Activated naive CD8-positive, alpha-beta T cell treated with anti-CD3 and anti-CD28 coated beads, Interleukin-2, amount 50 U/mL, for 24 hours (primary cell): ENCODE results near the gene IL1RAPL1.

Source experiments
- ATAC-seq: fragments of 150-1000 bp; cut with Tn5 transposase; one replicate; pipeline ENCODE4 v1.10.0; 2021
- DNase-seq: peaks from one replicate; pipeline ENCODE4 v3.0.0; 2021
- H3K27ac Mint-ChIP-seq: one replicate; pipeline ENCODE4 v1.8.0; 2021; ENCODE audit warnings: mild to moderate bottlenecking, mixed read lengths
- H3K27me3 Mint-ChIP-seq: one replicate; pipeline ENCODE4 v1.8.0; 2021; ENCODE audit warnings: mixed read lengths
- H3K36me3 Mint-ChIP-seq: one replicate; pipeline ENCODE4 v1.8.0; 2021; ENCODE audit warnings: low read depth, mixed read lengths
- H3K4me1 Mint-ChIP-seq: one replicate; pipeline ENCODE4 v1.8.0; 2021; ENCODE audit warnings: mixed read lengths
- H3K4me3 Mint-ChIP-seq: one replicate; pipeline ENCODE4 v1.8.0; 2021; ENCODE audit warnings: mild to moderate bottlenecking, moderate library complexity, mixed read lengths
- H3K9me3 Mint-ChIP-seq: one replicate; pipeline ENCODE4 v1.8.0; 2021; ENCODE audit warnings: mixed read lengths

Gene IL1RAPL1

DNA sequence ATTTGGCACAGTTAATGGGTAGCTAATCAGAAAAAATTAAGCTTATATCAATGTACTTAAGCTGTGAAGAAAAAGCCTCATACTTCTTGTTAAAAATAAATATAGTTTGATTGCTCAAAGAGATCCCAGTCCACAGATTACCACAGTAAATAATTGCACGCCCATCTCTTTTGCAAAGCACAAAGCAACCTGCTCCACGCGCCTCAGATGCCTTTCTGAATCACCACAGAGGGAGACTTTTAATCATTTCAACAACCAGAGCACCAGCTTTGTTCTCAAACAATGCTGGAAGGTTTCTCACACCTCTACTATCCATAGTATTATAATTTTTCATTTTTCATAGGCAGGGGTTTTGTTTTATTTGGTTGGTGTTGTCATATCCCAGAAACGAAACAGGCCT, 1289.5 kb downstream of the IL1RAPL1 start:
- H3K27ac Mint-ChIP-seq: no peak overlapping the region
- no peak for ATAC-seq
- no peaks in the 10 kb centered on the region for H3K27me3 Mint-ChIP-seq
- H3K9me3 Mint-ChIP-seq: no peaks in the 10 kb centered on the region
- no peak overlapping the region for H3K4me3 Mint-ChIP-seq
- no peaks in the 10 kb centered on the region for H3K4me1 Mint-ChIP-seq
- DNase-seq: no peak
- no peaks in the 10 kb centered on the region for H3K36me3 Mint-ChIP-seq

DNA sequence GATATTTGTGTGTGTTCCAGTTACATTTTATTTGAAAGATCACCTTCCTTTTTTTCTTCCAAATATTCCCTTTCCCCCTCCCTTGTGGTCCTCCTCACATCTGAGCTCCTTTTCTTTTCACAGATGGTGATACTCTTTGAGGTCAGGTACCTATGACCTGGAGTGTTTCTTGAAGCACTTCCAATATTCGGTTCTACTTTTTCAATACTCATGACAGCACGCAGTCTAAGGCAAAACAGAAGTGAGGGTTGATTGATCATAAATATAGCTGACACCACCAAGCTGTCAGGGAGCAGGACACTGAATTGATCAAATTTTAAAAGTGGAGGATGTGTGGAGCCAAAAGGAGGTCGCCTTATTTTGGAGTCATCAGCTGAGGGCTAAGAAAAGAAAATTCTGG, 1293.7 kb downstream of the IL1RAPL1 start:
- DNase-seq: no peak
- no peak overlapping the region for H3K27ac Mint-ChIP-seq
- no peaks in the 10 kb centered on the region for H3K4me1 Mint-ChIP-seq
- H3K36me3 Mint-ChIP-seq: no peaks in the 10 kb centered on the region
- no peaks in the 10 kb centered on the region for H3K27me3 Mint-ChIP-seq
- no peaks in the 10 kb centered on the region for H3K9me3 Mint-ChIP-seq
- H3K4me3 Mint-ChIP-seq: no peak overlapping the region
- ATAC-seq: no peak

DNA sequence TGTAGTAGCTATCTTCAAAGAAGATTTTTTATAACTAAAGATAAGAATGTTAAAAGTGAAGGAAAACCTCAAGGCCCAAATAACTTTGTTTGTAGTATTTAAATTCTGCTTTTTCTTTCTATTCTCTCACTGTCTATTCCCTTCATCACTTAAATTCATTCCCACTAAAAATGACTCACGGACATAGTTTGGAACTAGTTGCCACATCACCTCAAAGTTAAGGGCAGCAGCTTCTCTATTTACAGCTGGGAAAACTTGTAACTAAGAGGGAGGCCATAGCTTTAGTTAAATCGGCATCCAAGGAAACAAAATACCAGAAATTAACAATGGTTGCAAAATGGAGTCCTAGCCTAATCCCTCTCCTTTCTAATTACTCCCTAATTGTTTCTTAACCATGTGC, 1302.8 kb downstream of the IL1RAPL1 start:
- Mint-ChIP-seq H3K4me1 (no peaks in the 10 kb centered on the region), H3K9me3 (no peaks in the 10 kb centered on the region), H3K27ac (no peak overlapping the region), H3K4me3 (no peak overlapping the region), H3K36me3 (no peaks in the 10 kb centered on the region), H3K27me3 (no peaks in the 10 kb centered on the region)
- ATAC-seq: no peak
- DNase-seq: no peak

DNA sequence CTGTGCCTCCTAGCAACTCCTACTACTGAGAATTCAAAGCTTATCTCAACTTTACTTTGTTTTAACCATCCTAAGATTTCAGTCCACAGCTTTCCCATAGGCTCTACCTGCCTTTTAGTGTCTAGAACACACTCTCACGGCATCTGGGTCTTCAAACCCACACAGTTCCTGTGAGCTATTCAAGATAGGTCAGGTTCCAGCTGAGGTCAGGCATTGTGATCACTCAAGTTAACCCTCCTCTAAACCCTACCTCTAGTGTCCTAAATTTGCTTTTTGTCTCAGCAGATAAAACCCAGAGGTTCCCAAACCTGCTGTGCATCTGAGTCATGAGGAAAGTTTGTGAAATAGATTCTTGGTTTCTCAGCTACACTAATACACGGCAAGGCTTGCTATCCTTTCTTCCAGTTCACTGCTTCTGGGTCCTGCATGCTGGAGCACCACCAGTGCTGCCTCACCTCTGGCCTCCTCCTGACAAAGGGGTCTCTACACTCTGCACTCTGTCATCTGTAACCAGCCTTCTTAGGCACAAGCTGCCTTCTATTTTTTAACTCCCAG, 1303.5 kb downstream of the IL1RAPL1 start:
- no peaks in the 10 kb centered on the region for H3K27me3 Mint-ChIP-seq

DNA sequence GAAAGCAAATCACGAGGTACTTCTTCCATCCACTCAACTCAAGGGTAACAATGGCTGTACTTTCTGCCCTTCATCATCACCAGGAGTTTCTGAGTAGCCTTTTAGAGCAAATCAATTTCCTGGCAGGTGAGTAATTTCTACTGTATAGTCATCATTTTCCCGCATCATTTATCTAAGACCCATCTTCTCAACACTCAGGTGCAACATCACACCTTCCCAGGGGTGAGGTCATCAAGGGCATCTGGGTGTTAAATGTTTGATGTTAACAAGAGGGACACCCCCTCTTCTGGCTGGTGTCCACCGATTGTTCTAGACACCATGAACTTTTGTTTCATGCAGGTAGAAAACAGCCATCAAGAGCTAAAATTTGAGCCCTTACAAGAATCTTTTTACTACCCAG, 1314.8 kb downstream of the IL1RAPL1 start:
- no peak overlapping the region for H3K4me3 Mint-ChIP-seq

More for the DNA sequence above, 1303.5 kb downstream of the IL1RAPL1 start:
- H3K9me3 Mint-ChIP-seq: no peaks in the 10 kb centered on the region
- H3K4me3 Mint-ChIP-seq: no peak overlapping the region
- ATAC-seq (no peak), DNase-seq (no peak)
- H3K27ac Mint-ChIP-seq: no peak overlapping the region
- H3K36me3 Mint-ChIP-seq: no peaks in the 10 kb centered on the region
- no peaks in the 10 kb centered on the region for H3K4me1 Mint-ChIP-seq

DNA sequence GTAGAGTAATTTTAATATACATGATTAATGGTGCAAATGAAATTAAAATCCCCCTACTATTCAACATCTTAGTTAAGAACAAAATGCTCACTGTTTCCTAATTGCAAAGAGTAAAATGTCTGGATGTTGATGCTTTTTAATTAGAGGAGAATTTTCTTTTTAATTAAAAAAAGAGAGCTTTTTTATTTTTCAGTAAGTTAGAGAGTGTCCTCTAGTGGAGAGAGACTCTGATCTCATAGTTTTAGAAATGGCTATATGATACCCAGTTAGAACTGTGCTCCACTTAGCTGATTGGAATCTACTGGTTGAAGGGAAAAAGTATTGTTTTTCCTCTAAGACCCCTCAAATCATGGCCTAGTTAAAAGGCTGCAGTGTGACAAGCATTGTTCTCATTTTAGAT, 1316.1 kb downstream of the IL1RAPL1 start:
- Mint-ChIP-seq H3K4me3 (no peak overlapping the region), H3K9me3 (peaks cover 3% of the 10 kb centered on the region), H3K4me1 (no peaks in the 10 kb centered on the region), H3K27me3 (no peaks in the 10 kb centered on the region), H3K27ac (no peak overlapping the region), H3K36me3 (no peaks in the 10 kb centered on the region)
- DNase-seq: no peak
- no peak for ATAC-seq

More for the DNA sequence above, 1314.8 kb downstream of the IL1RAPL1 start:
- no peak overlapping the region for H3K27ac Mint-ChIP-seq
- H3K4me1 Mint-ChIP-seq: no peaks in the 10 kb centered on the region
- H3K27me3 Mint-ChIP-seq: no peaks in the 10 kb centered on the region
- peaks cover 3% of the 10 kb centered on the region for H3K9me3 Mint-ChIP-seq
- DNase-seq (no peak), ATAC-seq (no peak)
- no peaks in the 10 kb centered on the region for H3K36me3 Mint-ChIP-seq

DNA sequence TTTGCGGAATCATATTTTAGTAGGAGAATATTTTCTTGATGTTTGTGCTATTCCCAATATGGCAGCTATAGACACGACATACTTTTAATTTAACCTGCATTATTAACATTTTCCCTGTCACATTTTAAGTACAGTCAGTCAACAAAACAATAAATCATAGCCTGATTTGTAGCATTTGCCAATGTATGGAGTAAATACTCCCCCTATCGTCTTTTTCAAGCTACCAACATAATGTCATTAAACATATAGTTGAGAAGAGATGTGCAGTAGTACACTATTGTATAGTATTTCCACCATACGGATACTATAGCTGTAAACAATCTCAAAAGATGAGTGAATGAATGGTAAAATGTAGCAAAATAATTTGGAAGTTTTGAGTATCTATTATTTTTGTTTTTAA, 1324.4 kb downstream of the IL1RAPL1 start:
- Mint-ChIP-seq H3K27ac (no peak overlapping the region), H3K27me3 (no peaks in the 10 kb centered on the region), H3K9me3 (no peaks in the 10 kb centered on the region), H3K4me3 (no peak overlapping the region), H3K36me3 (no peaks in the 10 kb centered on the region), H3K4me1 (no peaks in the 10 kb centered on the region)
- no peak for ATAC-seq
- no peak for DNase-seq

DNA sequence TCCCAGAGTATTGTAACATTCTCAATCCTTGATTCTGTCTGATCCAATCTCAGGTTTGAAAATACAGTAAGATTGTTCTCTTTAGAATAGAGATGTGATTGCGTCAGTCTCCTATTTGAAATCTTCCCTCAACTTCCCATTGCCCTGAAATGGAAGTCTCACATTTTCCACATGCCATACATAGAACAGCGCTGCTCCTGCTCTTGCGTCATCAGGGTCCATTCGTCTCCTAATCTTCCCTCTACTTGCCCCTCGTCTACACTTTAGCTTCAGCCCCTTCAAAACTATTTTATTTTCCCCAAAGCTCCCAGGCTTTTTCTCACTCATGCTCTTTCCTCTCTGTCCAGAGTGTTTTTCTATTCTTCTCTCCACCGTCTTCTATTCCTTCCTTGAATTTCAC, 1326.4 kb downstream of the IL1RAPL1 start:
- Mint-ChIP-seq H3K4me3 (no peak overlapping the region), H3K36me3 (no peaks in the 10 kb centered on the region), H3K4me1 (no peaks in the 10 kb centered on the region), H3K27ac (no peak overlapping the region), H3K27me3 (no peaks in the 10 kb centered on the region), H3K9me3 (no peaks in the 10 kb centered on the region)
- ATAC-seq (no peak), DNase-seq (no peak)

DNA sequence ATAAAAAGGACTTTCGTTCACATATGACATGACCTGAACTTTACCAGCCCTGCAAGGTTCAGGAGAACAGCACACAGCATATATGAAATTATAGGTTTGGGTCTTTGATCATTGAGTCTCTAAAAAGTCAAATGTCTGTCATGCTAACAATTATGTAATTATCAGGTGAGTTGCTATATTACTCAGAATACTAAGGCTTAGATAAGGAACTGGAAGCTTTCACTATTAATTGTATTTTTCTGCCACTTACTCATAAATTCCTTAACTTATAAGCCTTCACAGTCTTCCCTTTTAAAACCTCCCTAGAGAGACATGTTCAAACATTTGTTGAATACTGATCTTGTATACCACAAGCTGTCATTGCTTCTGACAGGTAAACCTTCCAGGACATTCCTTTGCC, 1335.4 kb downstream of the IL1RAPL1 start:
- ATAC-seq (no peak), DNase-seq (no peak)
- H3K9me3 Mint-ChIP-seq: no peaks in the 10 kb centered on the region
- H3K4me1 Mint-ChIP-seq: no peaks in the 10 kb centered on the region
- H3K4me3 Mint-ChIP-seq: no peak overlapping the region
- H3K27ac Mint-ChIP-seq: no peak overlapping the region
- H3K36me3 Mint-ChIP-seq: no peaks in the 10 kb centered on the region
- H3K27me3 Mint-ChIP-seq: no peaks in the 10 kb centered on the region

DNA sequence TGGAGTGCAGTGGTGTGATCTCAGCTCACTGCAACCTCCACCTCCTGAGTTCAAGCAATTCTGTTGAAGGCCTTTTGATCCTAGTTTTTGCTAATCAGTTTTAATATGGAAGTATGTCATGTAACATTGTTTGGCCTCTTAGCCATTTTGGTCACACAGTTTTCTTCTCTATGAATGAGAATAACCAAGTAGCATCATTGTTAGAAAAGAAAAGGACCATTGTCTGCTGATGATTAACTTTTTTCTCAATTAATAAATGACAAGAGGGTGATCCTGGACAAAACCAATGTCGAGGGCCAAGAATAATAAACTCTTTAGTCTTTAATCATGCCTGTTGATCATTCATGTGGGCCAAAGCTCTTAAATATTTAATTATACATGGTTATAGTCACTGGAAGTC, 1338.8 kb downstream of the IL1RAPL1 start:
- Mint-ChIP-seq H3K36me3 (no peaks in the 10 kb centered on the region), H3K27ac (no peak overlapping the region), H3K4me1 (no peaks in the 10 kb centered on the region), H3K4me3 (no peak overlapping the region), H3K9me3 (no peaks in the 10 kb centered on the region), H3K27me3 (no peaks in the 10 kb centered on the region)
- DNase-seq (no peak), ATAC-seq (no peak)

DNA sequence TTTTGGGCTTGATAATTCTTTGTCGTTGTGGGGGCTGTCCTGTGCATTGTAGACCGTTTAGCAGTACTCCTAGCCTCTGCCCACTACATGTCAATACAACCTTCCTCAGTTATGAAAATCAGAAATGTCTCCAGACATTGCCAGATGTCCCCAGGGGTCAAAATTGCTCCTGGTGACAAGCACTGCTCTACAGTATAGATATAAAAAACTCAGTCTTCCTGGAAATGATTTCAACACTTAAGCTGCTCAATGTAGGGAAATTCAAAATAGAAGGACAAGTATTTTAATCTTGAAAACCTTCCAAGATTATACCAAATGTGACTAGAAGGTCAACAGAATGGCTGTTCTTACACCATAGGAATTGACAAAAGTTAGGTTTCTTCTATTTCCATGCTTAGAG, 1339.4 kb downstream of the IL1RAPL1 start:
- Mint-ChIP-seq H3K4me3 (no peak overlapping the region), H3K27me3 (no peaks in the 10 kb centered on the region), H3K27ac (no peak overlapping the region), H3K36me3 (no peaks in the 10 kb centered on the region), H3K9me3 (no peaks in the 10 kb centered on the region), H3K4me1 (no peaks in the 10 kb centered on the region)
- DNase-seq (no peak), ATAC-seq (no peak)

DNA sequence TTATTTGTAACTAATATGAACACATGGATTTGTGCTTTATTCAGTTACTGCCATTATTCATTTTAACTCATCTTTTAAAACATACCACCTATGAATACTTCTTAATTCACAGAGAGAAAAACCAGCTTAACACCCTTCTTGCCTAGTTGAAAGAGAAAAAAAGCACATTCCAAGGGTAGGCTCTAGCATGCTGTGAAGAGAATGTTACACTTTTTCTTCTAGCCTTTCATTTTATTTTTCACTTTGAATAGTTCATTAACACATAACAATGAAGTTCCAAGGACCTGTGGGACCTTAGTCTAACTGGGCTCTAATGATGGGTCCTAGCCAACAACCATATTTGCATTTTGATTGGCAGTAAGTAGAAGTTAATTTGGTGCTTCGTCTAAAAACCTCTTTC, 1348.2 kb downstream of the IL1RAPL1 start:
- Mint-ChIP-seq H3K27me3 (no peaks in the 10 kb centered on the region), H3K4me1 (no peaks in the 10 kb centered on the region), H3K4me3 (no peak overlapping the region), H3K9me3 (no peaks in the 10 kb centered on the region), H3K36me3 (no peaks in the 10 kb centered on the region), H3K27ac (no peak overlapping the region)
- no peak for ATAC-seq
- DNase-seq: no peak

DNA sequence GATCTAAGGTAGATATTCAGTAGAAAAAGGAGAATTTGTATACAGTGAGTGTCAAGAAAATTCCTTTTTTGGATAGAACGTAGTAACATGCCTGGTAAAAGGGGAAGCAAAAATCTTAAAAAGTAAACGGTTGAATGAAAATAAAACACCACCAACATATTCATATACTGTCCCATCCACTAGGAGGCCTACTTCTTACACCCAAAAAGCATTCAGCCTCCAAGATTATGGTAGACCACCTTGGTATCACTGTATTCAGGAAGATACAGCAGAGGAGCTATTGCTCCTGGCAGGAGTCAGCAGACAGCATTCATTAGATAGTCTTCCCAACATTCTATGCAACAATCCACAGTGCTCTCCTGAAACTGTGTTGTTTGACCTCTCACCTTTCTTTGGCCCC, 1353.5 kb downstream of the IL1RAPL1 start:
- no peak for ATAC-seq
- no peaks in the 10 kb centered on the region for H3K4me1 Mint-ChIP-seq
- DNase-seq: no peak
- no peaks in the 10 kb centered on the region for H3K36me3 Mint-ChIP-seq
- no peaks in the 10 kb centered on the region for H3K27me3 Mint-ChIP-seq
- no peaks in the 10 kb centered on the region for H3K9me3 Mint-ChIP-seq
- no peak overlapping the region for H3K27ac Mint-ChIP-seq
- H3K4me3 Mint-ChIP-seq: no peak overlapping the region

DNA sequence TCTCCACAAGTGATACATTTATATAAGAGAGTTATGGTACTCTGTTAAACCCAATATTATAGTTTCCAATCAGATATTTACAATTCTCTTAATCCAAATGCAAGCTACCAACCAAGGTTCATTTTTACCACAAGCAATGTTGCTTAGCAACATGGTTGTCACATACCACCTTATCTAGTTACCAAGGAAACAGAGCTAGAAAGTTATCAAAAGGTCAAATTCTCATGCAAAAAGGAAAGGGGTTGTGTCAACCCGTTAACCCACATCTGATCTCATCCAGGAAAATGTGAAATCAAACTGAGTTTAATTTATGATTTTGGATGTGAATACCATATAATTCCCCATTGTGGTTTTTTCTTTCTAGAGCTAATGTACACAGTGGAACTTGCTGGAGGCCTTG, 1354.0 kb downstream of the IL1RAPL1 start:
- H3K4me1 Mint-ChIP-seq: no peaks in the 10 kb centered on the region
- no peaks in the 10 kb centered on the region for H3K27me3 Mint-ChIP-seq
- DNase-seq: no peak
- no peak overlapping the region for H3K4me3 Mint-ChIP-seq
- no peaks in the 10 kb centered on the region for H3K9me3 Mint-ChIP-seq
- H3K27ac Mint-ChIP-seq: no peak overlapping the region
- ATAC-seq: no peak
- H3K36me3 Mint-ChIP-seq: no peaks in the 10 kb centered on the region

DNA sequence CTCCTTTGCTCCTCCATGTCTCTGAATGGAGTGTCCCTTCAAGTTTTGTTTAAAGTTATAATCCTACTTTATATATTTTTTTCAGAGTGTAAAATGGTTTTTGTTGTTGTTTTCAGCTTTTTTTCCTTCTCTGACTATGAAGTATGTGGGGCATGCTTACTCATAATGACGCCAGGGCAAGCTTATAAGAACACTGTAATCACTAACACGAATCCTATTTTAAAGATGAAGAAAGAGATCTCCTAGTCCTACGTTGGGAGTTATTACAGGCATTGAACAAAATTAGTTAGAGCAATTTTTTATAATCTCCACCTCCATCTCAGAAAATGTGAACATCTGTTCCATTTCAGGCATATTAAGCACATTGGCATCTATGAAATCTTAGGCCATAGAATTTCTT, 1360.0 kb downstream of the IL1RAPL1 start:
- Mint-ChIP-seq H3K27ac (no peak overlapping the region), H3K9me3 (no peaks in the 10 kb centered on the region), H3K36me3 (no peaks in the 10 kb centered on the region), H3K27me3 (no peaks in the 10 kb centered on the region), H3K4me3 (no peak overlapping the region), H3K4me1 (no peaks in the 10 kb centered on the region)
- no peak for DNase-seq
- ATAC-seq: no peak

DNA sequence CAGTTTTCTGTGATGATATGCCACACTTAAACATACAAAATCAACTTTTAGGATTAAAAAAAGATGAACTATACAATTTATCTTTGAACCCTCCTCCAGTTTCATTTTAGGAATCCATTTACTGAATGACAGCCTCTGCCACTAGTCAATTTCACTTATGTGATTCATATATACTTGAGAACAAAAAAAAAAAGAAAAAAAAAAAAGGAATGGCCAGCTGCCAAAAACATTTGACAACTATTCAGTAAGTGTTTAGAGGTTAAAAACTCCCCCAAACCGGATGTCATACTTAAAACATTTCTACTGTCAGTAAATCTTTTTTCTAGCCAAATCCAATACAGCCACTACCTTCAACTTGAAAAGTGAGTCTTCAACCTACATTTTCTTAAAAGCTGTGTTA, 1361.4 kb downstream of the IL1RAPL1 start:
- no peaks in the 10 kb centered on the region for H3K9me3 Mint-ChIP-seq
- no peaks in the 10 kb centered on the region for H3K27me3 Mint-ChIP-seq
- H3K4me1 Mint-ChIP-seq: no peaks in the 10 kb centered on the region
- no peaks in the 10 kb centered on the region for H3K36me3 Mint-ChIP-seq
- ATAC-seq (no peak), DNase-seq (no peak)
- no peak overlapping the region for H3K27ac Mint-ChIP-seq
- no peak overlapping the region for H3K4me3 Mint-ChIP-seq
